ENCODE results near the gene DFFB. TPM values are rescaled to one million over a fixed set of nuclear protein-coding genes. Genes with fewer than 3 reads are reported as not detected.
A peak's percentile ranks its signal among the peaks of the same experiment; 100 is the strongest.

Gene DFFB
- total RNA-seq, 2 donors from 2014 or later = 4.5 to 10.7 TPM

GRCh38 chr1:3846541-3846940, 10.7 kb upstream of the DFFB start:
- Histone ChIP-seq H3K9me3 (no peaks in the 10 kb centered on the region), H3K27ac (no peak overlapping the region), H3K27me3 (no peaks in the 10 kb centered on the region), H3K36me3 (no peaks in the 10 kb centered on the region), H3K4me1 (no peaks in the 10 kb centered on the region), H3K4me3 (no peak overlapping the region), H3K9ac (ENCODE audit: low read depth in 2 of 2, low read length in 2 of 2) (no peak overlapping the region)
- intact Hi-C loops (cut with DNase I) = no loop called here
- no peak for TF ChIP-seq CTCF (IDR thresholded peaks at IDR 0.05)
- no peak for DNase-seq

- Histone ChIP-seq H3K9me3 (no peaks in the 10 kb centered on the region), H3K36me3 (no peaks in the 10 kb centered on the region), H3K4me3 (no peak overlapping the region), H3K27ac (no peak overlapping the region), H3K4me1 (no peaks in the 10 kb centered on the region), H3K27me3 (no peaks in the 10 kb centered on the region), H3K9ac (ENCODE audit: low read depth in 2 of 2, low read length in 2 of 2) (no peak overlapping the region)
- no peak for TF ChIP-seq CTCF (IDR thresholded peaks at IDR 0.05)
- intact Hi-C loops (cut with DNase I) = no loop called here
- no peak for DNase-seq
Observed at GRCh38 chr1:3847081-3847480, 10.2 kb upstream of the DFFB start.

GRCh38 chr1:3850857-3851256, 6.4 kb upstream of the DFFB start:
- Histone ChIP-seq H3K9ac (ENCODE audit: low read depth in 2 of 2, low read length in 2 of 2) (no peak overlapping the region), H3K4me1 (no peaks in the 10 kb centered on the region), H3K4me3 (no peak overlapping the region), H3K27ac (no peak overlapping the region), H3K27me3 (no peaks in the 10 kb centered on the region), H3K36me3 (no peaks in the 10 kb centered on the region), H3K9me3 (no peaks in the 10 kb centered on the region)
- no peak for TF ChIP-seq CTCF (IDR thresholded peaks at IDR 0.05)
- intact Hi-C loops (cut with DNase I) = no loop called here
- no peak for DNase-seq

GRCh38 chr1:3851292-3851691, 6.0 kb upstream of the DFFB start:
- H3K9me3 ChIP-seq = no peaks in the 10 kb centered on the region
- no peak for TF ChIP-seq CTCF (IDR thresholded peaks at IDR 0.05)
- DNase-seq = no peak
- intact Hi-C loops (cut with DNase I) = no loop called here
- no peaks in the 10 kb centered on the region for H3K27me3 ChIP-seq
- no peak overlapping the region for H3K27ac ChIP-seq
- H3K4me1 ChIP-seq = no peaks in the 10 kb centered on the region
- no peaks in the 10 kb centered on the region for H3K36me3 ChIP-seq
- H3K9ac ChIP-seq (ENCODE audit: low read depth in 2 of 2, low read length in 2 of 2) = peak overlapping the region in 1 of 2 donors; percentile 7
- no peak overlapping the region for H3K4me3 ChIP-seq

- Histone ChIP-seq H3K27ac (no peak overlapping the region), H3K9me3 (no peaks in the 10 kb centered on the region), H3K9ac (ENCODE audit: low read depth in 2 of 2, low read length in 2 of 2) (no peak overlapping the region), H3K36me3 (no peaks in the 10 kb centered on the region), H3K4me1 (no peaks in the 10 kb centered on the region), H3K4me3 (no peak overlapping the region), H3K27me3 (no peaks in the 10 kb centered on the region)
- TF ChIP-seq CTCF (IDR thresholded peaks at IDR 0.05) = no peak
- intact Hi-C loops (cut with DNase I) = no loop called here
- no peak for DNase-seq
Observed at GRCh38 chr1:3852091-3852490, 5.2 kb upstream of the DFFB start.
